Ramos (cell line): ENCODE data around the gene PPP4R4.

Source experiments
- in situ Hi-C: fragments of 300-500 bp; cut with MboI; formaldehyde crosslinking; loops from one replicate; pipeline ENCODE4 v1.14.3; 2022; ENCODE audit warnings: low sequenced_read_pairs; ENCODE audit not compliant: unreplicated experiment

PPP4R4 gene

GRCh38 chr14:94328196-94328595 lies 154.1 kb downstream of the PPP4R4 start:
- in situ Hi-C loops: no loop called here
